ENCODE data around the gene ISL2. TPM values are rescaled to one million over a fixed set of nuclear protein-coding genes. Genes with fewer than 3 reads are reported as not detected.
A peak's percentile ranks its signal among the peaks of the same experiment; 100 is the strongest.

Gene ISL2
- total and polyA plus RNA-seq, 2 of the 13 experiments (the other 11 are each of a cell fraction or from before 2014, with no cell fraction given), result 4.3 to 5.1 TPM

- TF ChIP-seq PCBP2 (optimal IDR thresholded peaks at IDR 0.05; ENCODE audit: low read depth, low read length, poor library complexity, severe bottlenecking) (no peak), GZF1 (CRISPR knock-in tag; IDR thresholded peaks at IDR 0.05) (0 out of 2 replicates have a peak, but pooled peaks have one; percentile 26), ZNF598 (CRISPR knock-in tag; IDR thresholded peaks at IDR 0.05; ENCODE audit: borderline replicate concordance) (peak; percentile 92; the same call in 1 of the 2 replicates), TARDBP (CRISPR knock-in tag; IDR thresholded peaks at IDR 0.05) (peak; percentile 80), ETV5 (CRISPR knock-in tag; IDR thresholded peaks at IDR 0.05; ENCODE audit: borderline replicate concordance) (peak; percentile 74; the same call in 1 of the 2 replicates), SP140L (CRISPR knock-in tag; IDR thresholded peaks at IDR 0.05; ENCODE audit: borderline replicate concordance) (no peak), TRIM24 (CRISPR knock-in tag; IDR thresholded peaks at IDR 0.05) (no peak), ZFP1 (CRISPR knock-in tag; IDR thresholded peaks at IDR 0.05) (peak; percentile 84), ZZZ3 (CRISPR knock-in tag; IDR thresholded peaks at IDR 0.05; ENCODE audit: borderline replicate concordance) (no peak; the same call in 1 of the 2 replicates), E2F1 (CRISPR knock-in tag; IDR thresholded peaks at IDR 0.05) (peak; percentile 87), ZNF143 (CRISPR knock-in tag; IDR thresholded peaks at IDR 0.05) (no peak), ZNF354B (CRISPR knock-in tag; IDR thresholded peaks at IDR 0.05) (no peak), AHDC1 (CRISPR knock-in tag; IDR thresholded peaks at IDR 0.05; ENCODE audit: borderline replicate concordance) (peak; percentile 22; the same call in 1 of the 2 replicates), ZBTB25 (CRISPR knock-in tag; IDR thresholded peaks at IDR 0.05) (peak; percentile 72; the same call in 1 of the 2 replicates), ZC3H13 (CRISPR knock-in tag; IDR thresholded peaks at IDR 0.05) (0 out of 2 replicates have a peak, but pooled peaks have one; percentile 65), ATRX (CRISPR knock-in tag; IDR thresholded peaks at IDR 0.05; ENCODE audit: borderline replicate concordance) (no peak), UBTF (CRISPR knock-in tag; IDR thresholded peaks at IDR 0.05) (peak; percentile 97)
Measured at GRCh38 chr15:76311100-76311953, 25.2 kb upstream of the ISL2 start, which contains the start of gene ETFA (continued).
